CD14-positive monocyte (primary cell): ENCODE data around the gene PIAS1. TPM values are rescaled to one million over a fixed set of nuclear protein-coding genes. Genes with fewer than 3 reads are reported as not detected.

Experiments used
- DNase-seq, 3 donors: peaks; one replicate each; pipeline ENCODE4 v3.0.0-alpha.2; 2011 to 2022
- H2AFZ ChIP-seq: 2 replicates; pipeline ENCODE4 v1.6.0; 2012; ENCODE audit warnings: mild to moderate bottlenecking, low read depth, low read length, inconsistent platforms; ENCODE audit not compliant: insufficient read depth, poor library complexity, severe bottlenecking
- H3K27ac ChIP-seq, 2 donors: 1 replicate in 1 of 2; 2 replicates in 1 of 2; pipeline ENCODE4 v1.5.1; 2012 to 2013; ENCODE audit warnings: low read length in 2 of 2, control low read depth in 1 of 2, inconsistent platforms in 1 of 2, low read depth in 1 of 2, mild to moderate bottlenecking in 1 of 2
- H3K27me3 ChIP-seq, 2 donors: one replicate each; pipeline versions ENCODE4 v1.6.0 to v1.6.1; 2011 to 2013; ENCODE audit warnings: low read length in 2 of 2; ENCODE audit not compliant: control insufficient read depth in 2 of 2, insufficient read depth in 2 of 2
- H3K36me3 ChIP-seq, 2 donors: replicated peaks in 1 of 2; 1 replicate in 1 of 2; 2 replicates in 1 of 2; pipeline versions ENCODE4 v1.5.1 to v1.6.1; 2012 to 2013; ENCODE audit warnings: low read length in 2 of 2, control low read depth in 1 of 2, inconsistent platforms in 1 of 2, mild to moderate bottlenecking in 1 of 2; ENCODE audit not compliant: insufficient read depth in 2 of 2, control insufficient read depth in 1 of 2
- H3K4me1 ChIP-seq, 2 donors: 1 replicate in 1 of 2; 2 replicates in 1 of 2; pipeline versions ENCODE4 v1.5.1 to v1.6.1; 2012 to 2013; ENCODE audit warnings: low read length in 2 of 2, control low read depth in 1 of 2, inconsistent platforms in 1 of 2, mild to moderate bottlenecking in 1 of 2, moderate library complexity in 1 of 2; ENCODE audit not compliant: insufficient read depth in 2 of 2, control insufficient read depth in 1 of 2
- H3K4me2 ChIP-seq: replicated peaks from 2 replicates; pipeline ENCODE3; 2012; ENCODE audit warnings: low read length, moderate library complexity, mild to moderate bottlenecking; ENCODE audit not compliant: poor library complexity, severe bottlenecking; ENCODE audit errors: extremely low read depth
- H3K4me3 ChIP-seq, 3 experiments: fragments of 200-600 bp in 1 of 3; sonication (generic) in 1 of 3; replicated peaks in 1 of 3; 1 replicate in 2 of 3; 2 replicates in 1 of 3; pipeline ENCODE4 v1.5.1; 2011 to 2013; ENCODE audit warnings: low read length in 3 of 3, mild to moderate bottlenecking in 3 of 3, control low read depth in 2 of 3, low read depth in 2 of 3, inconsistent platforms in 1 of 3, moderate library complexity in 1 of 3
- H3K79me2 ChIP-seq: 2 replicates; pipeline ENCODE4 v1.6.0; 2012; ENCODE audit warnings: mild to moderate bottlenecking, control low read depth, inconsistent platforms, low read length, moderate library complexity; ENCODE audit not compliant: insufficient read depth
- H3K9ac ChIP-seq: 2 replicates; pipeline ENCODE4 v1.6.0; 2017; ENCODE audit warnings: low read length, mild to moderate bottlenecking; ENCODE audit not compliant: insufficient read depth, poor library complexity, severe bottlenecking
- H3K9me3 ChIP-seq, 2 donors: replicated peaks in 1 of 2; 1 replicate in 1 of 2; 2 replicates in 1 of 2; pipeline versions ENCODE4 v1.5.1 to v1.6.1; 2012 to 2013; ENCODE audit warnings: low read length in 2 of 2, control low read depth in 1 of 2; ENCODE audit not compliant: control insufficient read depth in 1 of 2, insufficient read depth in 1 of 2
- H4K20me1 ChIP-seq: 2 replicates; pipeline ENCODE4 v1.6.0; 2012; ENCODE audit warnings: mild to moderate bottlenecking, low read length, control low read depth, moderate library complexity; ENCODE audit not compliant: insufficient read depth
- H3K27ac Mint-ChIP-seq, 7 donors: one replicate each; pipeline ENCODE4 v1.8.0; 2020; ENCODE audit warnings: mild to moderate bottlenecking in 7 of 7, mixed read lengths in 7 of 7, moderate library complexity in 6 of 7, inconsistent platforms in 2 of 7
- H3K27me3 Mint-ChIP-seq, 3 donors: one replicate each; pipeline ENCODE4 v1.8.0; 2021 to 2022; ENCODE audit warnings: low read depth in 3 of 3, mild to moderate bottlenecking in 3 of 3, mixed read lengths in 3 of 3, moderate library complexity in 3 of 3, inconsistent platforms in 1 of 3
- H3K36me3 Mint-ChIP-seq, 2 donors: one replicate each; pipeline ENCODE4 v1.8.0; 2020; ENCODE audit warnings: mixed read lengths in 2 of 2, inconsistent platforms in 1 of 2, mild to moderate bottlenecking in 1 of 2
- H3K4me1 Mint-ChIP-seq: one replicate; pipeline ENCODE4 v1.8.0; 2020; ENCODE audit warnings: mild to moderate bottlenecking, mixed read lengths
- H3K4me3 Mint-ChIP-seq, 2 donors: one replicate each; pipeline ENCODE4 v1.8.0; 2020; ENCODE audit warnings: mild to moderate bottlenecking in 2 of 2, mixed read lengths in 2 of 2, moderate library complexity in 1 of 2
- H3K9me3 Mint-ChIP-seq, 7 donors: one replicate each; pipeline ENCODE4 v1.8.0; 2020 to 2022; ENCODE audit warnings: mixed read lengths in 7 of 7, mild to moderate bottlenecking in 6 of 7, moderate library complexity in 6 of 7, inconsistent platforms in 2 of 7
- WGBS: methylation state at CpG from one replicate; pipeline ENCODE4 v1.1.5; 2013; ENCODE audit warnings: missing lambda C conversion rate; ENCODE audit not compliant: insufficient coverage; 5-methylcytosine and 5-hydroxymethylcytosine counted together
- intact Hi-C, 2 donors: fragments of 100-400 bp; cut with micrococcal nuclease; formaldehyde crosslinking; loops; one replicate each; pipeline versions ENCODE4 v1.15.0 to v1.15.1; 2023
- polyA plus RNA-seq, 3 donors: library from polyadenylated mRNA; depleted of rRNA in 1 of 3; unstranded in 2 of 3; stranded (reverse) in 1 of 3; fragments of 300-500 nt in 2 of 3; fragments of >200 nt in 1 of 3; fragmentation: Illumina TruSeq in 2 of 3; gene quantifications; 1 replicate in 2 of 3; 2 replicates in 1 of 3; pipeline ENCODE4 v1.2.3, GENCODE V29; 2012 to 2021
- TF ChIP-seq, protein P1 (sequence below): fragments of 200-600 bp; IDR thresholded peaks from one replicate; pipeline ENCODE4 v1.8.0; 2022; ENCODE audit warnings: antibody characterized with exemption, mild to moderate bottlenecking

PIAS1 gene
- polyA plus RNA-seq, 3 donors: 47.3 to 109 (median 89.8) TPM

DNA sequence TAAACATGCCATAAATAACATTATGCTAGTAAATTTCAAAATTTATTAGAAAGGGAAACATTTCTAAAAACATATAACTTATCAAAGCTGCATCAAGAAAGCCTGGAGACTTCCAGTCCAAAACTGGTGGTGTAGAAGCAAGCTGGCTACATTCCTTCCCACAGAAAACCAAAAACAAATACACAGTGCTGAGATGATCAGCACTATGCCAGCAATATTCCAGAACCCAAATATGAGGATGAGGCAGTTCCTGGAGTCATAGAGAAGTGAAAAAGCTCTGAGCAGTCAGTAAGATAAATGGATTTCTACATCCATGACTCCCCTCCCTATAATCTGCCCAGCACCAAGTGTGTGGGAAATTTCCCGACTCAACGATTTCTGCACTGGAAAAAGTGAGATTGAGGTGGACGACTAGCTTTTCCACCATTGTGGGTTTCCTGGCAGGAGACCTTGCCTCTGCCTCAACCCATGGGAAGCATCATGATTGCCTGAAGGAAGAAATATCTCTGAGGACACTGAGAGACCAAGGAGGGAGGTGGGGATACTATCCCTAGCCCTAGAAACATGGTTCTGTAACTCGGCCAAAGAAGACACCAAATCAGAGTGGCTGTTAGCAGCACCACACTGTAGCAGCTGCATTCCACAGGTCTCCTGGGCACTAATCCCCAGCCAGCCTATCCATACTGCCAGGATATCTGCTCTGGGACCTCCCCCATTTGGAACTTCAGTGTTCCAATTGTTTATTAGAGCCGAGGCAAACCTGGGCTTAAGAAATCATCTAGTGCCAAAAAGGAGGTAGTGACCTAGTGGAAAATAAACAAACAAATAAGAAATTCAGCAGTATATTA, 187.2 kb downstream of the PIAS1 start:
- Histone ChIP-seq H3K4me1 (no peaks in the 10 kb centered on the region), H3K79me2 (no peaks in the 10 kb centered on the region), H3K27me3 (no peaks in the 10 kb centered on the region), H3K4me3 (no peak overlapping the region), H3K9ac (no peak overlapping the region), H3K9me3 (peaks cover 10 to 17% of the 10 kb centered on the region in 2 donors), H4K20me1 (no peaks in the 10 kb centered on the region), H3K27ac (no peak overlapping the region), H3K4me2 (no peak overlapping the region), H3K36me3 (no peaks in the 10 kb centered on the region), H2AFZ (no peak overlapping the region)
- H3K4me3 Mint-ChIP-seq: no peak overlapping the region
- 100% methylated on average over 1 of the region's 5 CpGs for WGBS
- TF ChIP-seq, protein P1, sequence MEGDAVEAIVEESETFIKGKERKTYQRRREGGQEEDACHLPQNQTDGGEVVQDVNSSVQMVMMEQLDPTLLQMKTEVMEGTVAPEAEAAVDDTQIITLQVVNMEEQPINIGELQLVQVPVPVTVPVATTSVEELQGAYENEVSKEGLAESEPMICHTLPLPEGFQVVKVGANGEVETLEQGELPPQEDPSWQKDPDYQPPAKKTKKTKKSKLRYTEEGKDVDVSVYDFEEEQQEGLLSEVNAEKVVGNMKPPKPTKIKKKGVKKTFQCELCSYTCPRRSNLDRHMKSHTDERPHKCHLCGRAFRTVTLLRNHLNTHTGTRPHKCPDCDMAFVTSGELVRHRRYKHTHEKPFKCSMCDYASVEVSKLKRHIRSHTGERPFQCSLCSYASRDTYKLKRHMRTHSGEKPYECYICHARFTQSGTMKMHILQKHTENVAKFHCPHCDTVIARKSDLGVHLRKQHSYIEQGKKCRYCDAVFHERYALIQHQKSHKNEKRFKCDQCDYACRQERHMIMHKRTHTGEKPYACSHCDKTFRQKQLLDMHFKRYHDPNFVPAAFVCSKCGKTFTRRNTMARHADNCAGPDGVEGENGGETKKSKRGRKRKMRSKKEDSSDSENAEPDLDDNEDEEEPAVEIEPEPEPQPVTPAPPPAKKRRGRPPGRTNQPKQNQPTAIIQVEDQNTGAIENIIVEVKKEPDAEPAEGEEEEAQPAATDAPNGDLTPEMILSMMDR: no peak
- intact Hi-C loops: no loop called here
- H3K27ac Mint-ChIP-seq: no peak overlapping the region
- peaks cover 3% of the 10 kb centered on the region in 2 donors for H3K36me3 Mint-ChIP-seq
- no peaks in the 10 kb centered on the region for H3K4me1 Mint-ChIP-seq
- H3K27me3 Mint-ChIP-seq: peaks cover 0 to 2% (median 2%) of the 10 kb centered on the region in 3 donors
- no peak for DNase-seq
- H3K9me3 Mint-ChIP-seq: peaks cover 11 to 27% (median 21%) of the 10 kb centered on the region in 7 donors

Other genes starting within 250 kb of the PIAS1 start
- under 1 TPM in 1 of 3 donors, not detected in 2; 0.23 TPM for gene SKOR1, start 228.8 kb upstream of the PIAS1 start, polyA plus RNA-seq
- gene RNU6-1, start 214.3 kb upstream of the PIAS1 start, polyA plus RNA-seq: not detected
- 10 to 100 TPM; 24.3 to 44.5 (median 38.8) TPM for gene CALML4, start 151.0 kb downstream of the PIAS1 start, polyA plus RNA-seq
- 10 to 100 TPM in 1 of 3 donors, 1 to 10 TPM in 2; 3.4 to 37.6 (median 4.2) TPM for gene CLN6, start 175.4 kb downstream of the PIAS1 start, polyA plus RNA-seq
- gene FEM1B, start 223.4 kb downstream of the PIAS1 start, polyA plus RNA-seq: 10 to 100 TPM; 21.5 to 26.4 (median 26.0) TPM